ENCODE data around the gene MACROD2.

MACROD2 gene

DNA sequence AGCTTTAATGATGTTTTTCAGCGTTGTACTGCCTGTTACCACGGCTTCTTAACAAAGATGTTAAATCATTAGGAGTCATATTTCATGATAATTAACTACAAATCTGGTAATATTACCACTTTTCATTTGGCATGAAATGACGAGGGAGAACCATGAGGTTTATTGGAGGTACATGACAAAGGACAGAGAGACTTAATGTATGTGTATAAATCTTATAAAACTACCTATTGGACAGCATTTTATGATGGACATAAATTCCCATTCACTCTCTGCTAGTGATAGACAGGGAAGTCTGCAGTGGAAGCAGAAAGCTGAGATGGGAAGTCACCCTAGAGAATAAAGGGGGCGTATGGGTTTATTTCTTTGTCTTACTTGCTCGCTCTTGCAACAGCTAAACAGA, 1292.0 kb downstream of the MACROD2 start:
- TF ChIP-seq, protein P1, sequence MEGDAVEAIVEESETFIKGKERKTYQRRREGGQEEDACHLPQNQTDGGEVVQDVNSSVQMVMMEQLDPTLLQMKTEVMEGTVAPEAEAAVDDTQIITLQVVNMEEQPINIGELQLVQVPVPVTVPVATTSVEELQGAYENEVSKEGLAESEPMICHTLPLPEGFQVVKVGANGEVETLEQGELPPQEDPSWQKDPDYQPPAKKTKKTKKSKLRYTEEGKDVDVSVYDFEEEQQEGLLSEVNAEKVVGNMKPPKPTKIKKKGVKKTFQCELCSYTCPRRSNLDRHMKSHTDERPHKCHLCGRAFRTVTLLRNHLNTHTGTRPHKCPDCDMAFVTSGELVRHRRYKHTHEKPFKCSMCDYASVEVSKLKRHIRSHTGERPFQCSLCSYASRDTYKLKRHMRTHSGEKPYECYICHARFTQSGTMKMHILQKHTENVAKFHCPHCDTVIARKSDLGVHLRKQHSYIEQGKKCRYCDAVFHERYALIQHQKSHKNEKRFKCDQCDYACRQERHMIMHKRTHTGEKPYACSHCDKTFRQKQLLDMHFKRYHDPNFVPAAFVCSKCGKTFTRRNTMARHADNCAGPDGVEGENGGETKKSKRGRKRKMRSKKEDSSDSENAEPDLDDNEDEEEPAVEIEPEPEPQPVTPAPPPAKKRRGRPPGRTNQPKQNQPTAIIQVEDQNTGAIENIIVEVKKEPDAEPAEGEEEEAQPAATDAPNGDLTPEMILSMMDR (IDR thresholded peaks at IDR 0.05; ENCODE audit: low read depth, low read length) = no peak
- no peak for DNase-seq (ENCODE audit: extremely low read depth, low read depth)

DNA sequence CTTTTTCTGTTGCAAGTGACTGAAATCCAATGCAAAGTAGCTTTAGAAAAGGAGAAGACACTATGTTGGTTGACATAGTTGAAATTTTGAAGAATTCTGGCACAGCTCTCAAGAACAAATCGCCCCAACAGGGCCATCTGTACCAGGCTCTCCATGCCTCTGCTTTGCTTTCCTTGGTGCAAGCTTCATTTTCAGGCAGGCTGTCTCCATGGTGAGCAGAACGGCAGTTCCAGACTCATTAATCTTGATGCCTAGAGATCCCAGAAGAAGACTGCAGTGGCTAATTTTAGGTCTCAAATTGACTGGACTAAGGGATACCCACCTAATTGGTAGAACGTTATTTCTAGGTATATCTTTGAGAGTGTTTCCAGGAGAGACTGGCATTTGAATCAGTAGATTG, 1292.8 kb downstream of the MACROD2 start:
- DNase-seq (ENCODE audit: extremely low read depth, low read depth) = no peak
- TF ChIP-seq, protein P1 (IDR thresholded peaks at IDR 0.05; ENCODE audit: low read depth, low read length) = no peak

DNA sequence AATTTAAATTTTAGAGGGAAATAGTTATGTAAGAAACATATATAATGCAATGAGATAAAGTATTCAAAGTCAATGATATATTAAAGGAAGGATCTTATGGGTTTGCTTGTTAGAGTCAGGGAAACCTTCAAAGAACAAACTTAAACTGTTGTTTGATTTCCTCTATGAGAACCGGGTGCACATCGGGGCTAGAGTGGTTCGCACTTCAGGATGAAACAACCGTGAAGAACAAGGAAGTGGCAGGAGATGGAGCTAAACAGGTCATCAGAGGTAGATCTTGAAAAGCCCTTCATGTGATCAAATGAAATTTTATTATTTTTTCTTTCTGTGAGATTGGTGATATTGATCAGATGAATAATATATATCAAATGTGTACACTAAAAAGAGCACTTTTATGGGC, 1294.0 kb downstream of the MACROD2 start:
- no peak for DNase-seq (ENCODE audit: extremely low read depth, low read depth)
- TF ChIP-seq, protein P1 (IDR thresholded peaks at IDR 0.05; ENCODE audit: low read depth, low read length) = no peak

DNA sequence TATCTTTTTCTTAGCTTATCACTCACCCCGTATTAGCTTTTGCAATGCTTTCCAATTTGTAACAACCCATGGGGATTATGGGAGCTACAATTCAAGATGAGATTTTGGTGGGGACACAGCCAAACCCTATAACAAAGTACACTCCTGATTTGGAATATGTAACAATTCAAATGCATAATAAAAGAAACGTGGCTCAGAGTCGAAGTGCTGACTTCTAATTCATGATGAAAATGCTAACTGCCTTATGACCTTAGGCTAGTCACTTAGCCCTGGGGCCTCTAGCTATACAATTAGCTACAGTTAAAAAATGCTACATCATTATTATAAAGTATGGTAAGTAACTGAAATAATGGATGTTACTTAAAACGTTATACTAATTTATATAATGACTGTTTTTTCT, 1297.1 kb downstream of the MACROD2 start:
- no peak for DNase-seq (ENCODE audit: extremely low read depth, low read depth)
- TF ChIP-seq, protein P1 (IDR thresholded peaks at IDR 0.05; ENCODE audit: low read depth, low read length) = no peak

DNA sequence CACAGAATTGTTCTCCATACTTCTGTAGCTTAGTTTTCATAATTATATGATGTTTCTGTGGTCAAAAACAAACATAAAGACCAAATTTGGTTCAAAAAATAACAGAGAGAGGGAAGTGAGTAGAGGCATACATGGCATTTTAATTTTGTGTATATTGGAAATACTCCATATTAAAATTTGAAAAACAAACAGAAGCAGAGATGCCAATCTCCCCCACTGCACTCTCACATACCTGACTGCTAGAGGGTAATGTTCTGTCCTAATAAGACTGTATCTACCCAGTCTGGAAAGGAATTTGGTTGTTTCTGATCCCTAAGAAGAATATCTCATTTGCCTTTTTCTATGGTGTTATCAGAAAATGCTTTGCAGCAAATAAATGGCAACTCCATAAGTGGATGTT, 1301.1 kb downstream of the MACROD2 start:
- TF ChIP-seq, protein P1 (IDR thresholded peaks at IDR 0.05; ENCODE audit: low read depth, low read length) = no peak
- no peak for DNase-seq (ENCODE audit: extremely low read depth, low read depth)

DNA sequence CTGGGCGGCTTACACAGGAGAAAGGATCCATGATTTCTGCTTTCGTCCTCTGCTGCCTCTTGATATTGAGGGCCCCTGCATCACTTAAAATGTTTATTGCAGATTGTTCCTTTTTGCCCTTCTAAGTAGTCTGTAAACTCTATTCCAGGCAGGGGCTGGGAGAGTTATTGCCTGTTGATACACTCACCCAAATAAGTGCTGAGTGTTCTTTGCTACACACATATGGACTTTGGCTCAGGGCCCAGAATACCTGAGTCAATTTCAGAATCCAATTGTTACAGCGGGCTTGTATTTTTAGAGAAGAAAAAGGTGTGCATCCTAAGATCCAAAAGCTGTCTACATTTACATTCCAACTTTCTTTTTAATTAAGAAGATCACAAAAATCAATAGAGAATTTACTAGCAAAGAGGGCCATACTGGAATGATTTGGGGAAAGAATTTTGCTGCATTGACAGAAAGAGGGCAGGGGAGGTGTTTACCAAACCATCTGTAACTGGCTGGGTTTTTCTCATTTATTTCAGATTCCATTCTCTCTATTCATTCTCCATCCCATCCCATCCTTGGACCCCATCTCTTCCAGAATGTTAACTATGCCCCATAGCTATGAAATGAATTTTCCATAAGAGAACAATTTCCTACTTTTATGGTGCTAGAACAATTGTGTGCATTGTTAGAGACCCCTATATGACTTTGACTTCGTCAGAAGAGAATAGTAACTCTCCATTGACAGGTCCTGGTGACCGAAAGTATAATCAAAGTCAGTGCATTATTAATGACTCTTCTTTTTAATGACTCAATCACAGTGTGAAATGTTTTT, 1302.0 kb downstream of the MACROD2 start:
- TF ChIP-seq, protein P1 (IDR thresholded peaks at IDR 0.05; ENCODE audit: low read depth, low read length) = no peak
- DNase-seq (ENCODE audit: extremely low read depth, low read depth) = no peak

DNA sequence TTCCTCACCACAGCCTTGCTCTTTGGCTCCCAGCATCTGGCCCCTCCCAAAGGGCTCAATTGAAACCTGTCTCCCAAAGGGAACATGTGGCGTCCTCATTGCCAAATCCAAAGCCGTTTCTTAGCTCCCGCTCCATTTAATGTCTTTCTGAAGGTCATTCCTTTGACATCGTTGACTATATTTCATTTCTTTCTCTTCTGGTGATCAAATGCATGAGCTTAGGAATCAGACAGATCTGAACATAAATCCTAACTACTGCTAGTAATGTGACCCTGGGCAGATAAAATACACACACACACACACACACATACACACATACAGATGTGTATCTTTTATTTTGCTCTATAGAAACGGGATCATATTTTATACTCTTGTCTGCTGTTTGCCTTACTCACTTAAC, 1306.8 kb downstream of the MACROD2 start:
- TF ChIP-seq, protein P1 (IDR thresholded peaks at IDR 0.05; ENCODE audit: low read depth, low read length) = no peak

More for the DNA sequence above, 1306.8 kb downstream of the MACROD2 start:
- DNase-seq (ENCODE audit: extremely low read depth, low read depth) = no peak

All from AG09319 (cell line).